ENCODE data around the gene ARHGEF28.

ARHGEF28 gene

GRCh38 chr5:73909474-73909873, 283.5 kb downstream of the ARHGEF28 start:
- no peak for DNase-seq (ENCODE audit: low read depth in 1 of 2, low spot score in 1 of 2)
- in situ Hi-C loops (cut with HindIII; ENCODE audit: low pct_unique_long_range_greater_than_20kb, low sequenced_read_pairs) = no loop called here
- TF ChIP-seq JUND (IDR thresholded peaks at IDR 0.05; ENCODE audit: low read depth) = no peak

- DNase-seq (ENCODE audit: low read depth in 1 of 2, low spot score in 1 of 2) = no peak
- no peak for TF ChIP-seq JUND (IDR thresholded peaks at IDR 0.05; ENCODE audit: low read depth)
- in situ Hi-C loops (cut with HindIII; ENCODE audit: low pct_unique_long_range_greater_than_20kb, low sequenced_read_pairs) = no loop called here
Observed at GRCh38 chr5:73911761-73912393, 285.9 kb downstream of the ARHGEF28 start.

GRCh38 chr5:73912821-73913271, 286.9 kb downstream of the ARHGEF28 start:
- in situ Hi-C loops (cut with HindIII; ENCODE audit: low pct_unique_long_range_greater_than_20kb, low sequenced_read_pairs) = no loop called here
- DNase-seq (ENCODE audit: low read depth in 1 of 2, low spot score in 1 of 2) = peak in 1 of 2 experiments; percentile 18
- no peak for TF ChIP-seq JUND (IDR thresholded peaks at IDR 0.05; ENCODE audit: low read depth)

GRCh38 chr5:73913971-73914370, 288.0 kb downstream of the ARHGEF28 start:
- DNase-seq (ENCODE audit: low read depth in 1 of 2, low spot score in 1 of 2) = no peak
- in situ Hi-C loops (cut with HindIII; ENCODE audit: low pct_unique_long_range_greater_than_20kb, low sequenced_read_pairs) = no loop called here
- TF ChIP-seq JUND (IDR thresholded peaks at IDR 0.05; ENCODE audit: low read depth) = no peak

- no peak for DNase-seq (ENCODE audit: low read depth in 1 of 2, low spot score in 1 of 2)
- no peak for TF ChIP-seq JUND (IDR thresholded peaks at IDR 0.05; ENCODE audit: low read depth)
- in situ Hi-C loops (cut with HindIII; ENCODE audit: low pct_unique_long_range_greater_than_20kb, low sequenced_read_pairs) = no loop called here
Observed at GRCh38 chr5:73915345-73915744, 289.3 kb downstream of the ARHGEF28 start.

GRCh38 chr5:73917433-73917832, 291.4 kb downstream of the ARHGEF28 start:
- DNase-seq (ENCODE audit: low read depth in 1 of 2, low spot score in 1 of 2) = peak; percentile 19 to 75
- no peak for TF ChIP-seq JUND (IDR thresholded peaks at IDR 0.05; ENCODE audit: low read depth)
- in situ Hi-C loops (cut with HindIII; ENCODE audit: low pct_unique_long_range_greater_than_20kb, low sequenced_read_pairs) = no loop called here

- no peak for TF ChIP-seq JUND (IDR thresholded peaks at IDR 0.05; ENCODE audit: low read depth)
- in situ Hi-C loops (cut with HindIII; ENCODE audit: low pct_unique_long_range_greater_than_20kb, low sequenced_read_pairs) = no loop called here
- DNase-seq (ENCODE audit: low read depth in 1 of 2, low spot score in 1 of 2) = no peak
Observed at GRCh38 chr5:73917891-73918290, 291.9 kb downstream of the ARHGEF28 start.

GRCh38 chr5:73918791-73919221, 292.8 kb downstream of the ARHGEF28 start:
- DNase-seq (ENCODE audit: low read depth in 1 of 2, low spot score in 1 of 2) = no peak
- in situ Hi-C loops (cut with HindIII; ENCODE audit: low pct_unique_long_range_greater_than_20kb, low sequenced_read_pairs) = no loop called here
- no peak for TF ChIP-seq JUND (IDR thresholded peaks at IDR 0.05; ENCODE audit: low read depth)

GRCh38 chr5:73921741-73922140, 295.7 kb downstream of the ARHGEF28 start:
- in situ Hi-C loops (cut with HindIII; ENCODE audit: low pct_unique_long_range_greater_than_20kb, low sequenced_read_pairs) = no loop called here
- no peak for TF ChIP-seq JUND (IDR thresholded peaks at IDR 0.05; ENCODE audit: low read depth)
- no peak for DNase-seq (ENCODE audit: low read depth in 1 of 2, low spot score in 1 of 2)

- no peak for DNase-seq (ENCODE audit: low read depth in 1 of 2, low spot score in 1 of 2)
- no peak for TF ChIP-seq JUND (IDR thresholded peaks at IDR 0.05; ENCODE audit: low read depth)
- in situ Hi-C loops (cut with HindIII; ENCODE audit: low pct_unique_long_range_greater_than_20kb, low sequenced_read_pairs) = no loop called here
Observed at GRCh38 chr5:73922224-73922623, 296.2 kb downstream of the ARHGEF28 start.

- in situ Hi-C loops (cut with HindIII; ENCODE audit: low pct_unique_long_range_greater_than_20kb, low sequenced_read_pairs) = no loop called here
- TF ChIP-seq JUND (IDR thresholded peaks at IDR 0.05; ENCODE audit: low read depth) = no peak
- no peak for DNase-seq (ENCODE audit: low read depth in 1 of 2, low spot score in 1 of 2)
Observed at GRCh38 chr5:73922875-73923557, 297.0 kb downstream of the ARHGEF28 start.

GRCh38 chr5:73928476-73929070, 302.6 kb downstream of the ARHGEF28 start:
- no peak for TF ChIP-seq JUND (IDR thresholded peaks at IDR 0.05; ENCODE audit: low read depth)
- DNase-seq (ENCODE audit: low read depth in 1 of 2, low spot score in 1 of 2) = no peak
- in situ Hi-C loops (cut with HindIII; ENCODE audit: low pct_unique_long_range_greater_than_20kb, low sequenced_read_pairs) = no loop called here

GRCh38 chr5:73935719-73936118, 309.7 kb downstream of the ARHGEF28 start:
- DNase-seq (ENCODE audit: low read depth in 1 of 2, low spot score in 1 of 2) = no peak
- in situ Hi-C loops (cut with HindIII; ENCODE audit: low pct_unique_long_range_greater_than_20kb, low sequenced_read_pairs) = no loop called here
- TF ChIP-seq JUND (IDR thresholded peaks at IDR 0.05; ENCODE audit: low read depth) = no peak
